Uterus (tissue), 2 donors: ENCODE results near the gene JUP.

Experiments
- CTCF ChIP-seq, 4 experiments: fragments of 200-600 bp in 2 of 4; fragments of 450-650 bp in 2 of 4; sonication (generic) in 2 of 4; IDR thresholded peaks; one replicate each; pipeline ENCODE4 v1.5.1; 2016 to 2019; ENCODE audit warnings: antibody characterized with exemption in 4 of 4, mild to moderate bottlenecking in 2 of 4, moderate library complexity in 1 of 4
- POLR2A ChIP-seq, 2 donors: fragments of 450-650 bp; IDR thresholded peaks; one replicate each; pipeline ENCODE4 v1.6.1; 2016; ENCODE audit warnings: antibody characterized with exemption in 2 of 2, mild to moderate bottlenecking in 1 of 2, moderate library complexity in 1 of 2

- TF ChIP-seq POLR2A (IDR thresholded peaks at IDR 0.05) (no peak), CTCF (IDR thresholded peaks at IDR 0.05) (no peak)
Measured at GRCh38 chr17:41707803-41708669, 78.5 kb downstream of the JUP start.
